Activated T-helper 2 cell treated with anti-CD3 and anti-CD28 coated beads, Interferon-gamma antibody, Interleukin-2, Interleukin-4, amounts not matched to agents 10 μg/mL and 5 μg/mL and 100 μg/mL, durations not matched to agents 14 hours and 24 hours and 36 hours (primary cell): ENCODE results near the gene SIK3. TPM values are rescaled to one million over a fixed set of nuclear protein-coding genes. Genes with fewer than 3 reads are reported as not detected.

ENCODE experiments used
- DNase-seq: peaks from one replicate; pipeline ENCODE4 v3.0.0; 2021; ENCODE audit warnings: low spot score
- H3K27ac Mint-ChIP-seq: one replicate; pipeline ENCODE4 v1.8.0; 2021; ENCODE audit warnings: mixed read lengths
- H3K27me3 Mint-ChIP-seq: one replicate; pipeline ENCODE4 v1.8.0; 2021; ENCODE audit warnings: low read depth, mixed read lengths
- H3K36me3 Mint-ChIP-seq: one replicate; pipeline ENCODE4 v1.8.0; 2021; ENCODE audit warnings: low read depth, mixed read lengths
- H3K4me1 Mint-ChIP-seq: one replicate; pipeline ENCODE4 v1.8.0; 2021; ENCODE audit warnings: low read depth, mixed read lengths
- H3K4me3 Mint-ChIP-seq: one replicate; pipeline ENCODE4 v1.8.0; 2021; ENCODE audit warnings: low read depth, mild to moderate bottlenecking, moderate library complexity, mixed read lengths
- H3K9me3 Mint-ChIP-seq: one replicate; pipeline ENCODE4 v1.8.0; 2021; ENCODE audit warnings: mixed read lengths
- intact Hi-C: fragments of 100-400 bp; cut with micrococcal nuclease; formaldehyde crosslinking; loops from one replicate; pipeline ENCODE4 v1.15.1; 2023
- total RNA-seq: library from RNA; stranded (reverse); gene quantifications from 2 replicates; pipeline ENCODE4 v1.2.3, GENCODE V29; 2022

SIK3 gene
- total RNA-seq, 1 donor from 2014 or later = 25.3 TPM

- H3K4me1 Mint-ChIP-seq = peaks cover 2% of the 10 kb centered on the region
- H3K36me3 Mint-ChIP-seq = peaks cover 3% of the 10 kb centered on the region
- no peaks in the 10 kb centered on the region for H3K9me3 Mint-ChIP-seq
- no peaks in the 10 kb centered on the region for H3K27me3 Mint-ChIP-seq
- H3K27ac Mint-ChIP-seq = no peak overlapping the region
- no peak for DNase-seq
- intact Hi-C loops = no loop called here
- H3K4me3 Mint-ChIP-seq = no peak overlapping the region
Measured at GRCh38 chr11:116910847-116911246, 187.4 kb downstream of the SIK3 start.

- Mint-ChIP-seq H3K9me3 (no peaks in the 10 kb centered on the region), H3K27ac (no peak overlapping the region), H3K27me3 (no peaks in the 10 kb centered on the region), H3K4me3 (no peak overlapping the region), H3K4me1 (peaks cover 2% of the 10 kb centered on the region), H3K36me3 (peaks cover 7% of the 10 kb centered on the region)
- no peak for DNase-seq
- intact Hi-C loops = no loop called here
Measured at GRCh38 chr11:116910378-116910777, 187.8 kb downstream of the SIK3 start.

- DNase-seq = no peak
- no peaks in the 10 kb centered on the region for H3K27me3 Mint-ChIP-seq
- intact Hi-C loops = no loop called here
- H3K4me1 Mint-ChIP-seq = peaks cover 2% of the 10 kb centered on the region
- no peak overlapping the region for H3K27ac Mint-ChIP-seq
- H3K4me3 Mint-ChIP-seq = no peak overlapping the region
- H3K36me3 Mint-ChIP-seq = peaks cover 7% of the 10 kb centered on the region
- H3K9me3 Mint-ChIP-seq = no peaks in the 10 kb centered on the region
Measured at GRCh38 chr11:116909245-116909644, 189.0 kb downstream of the SIK3 start.

GRCh38 chr11:116906479-116906878 is 191.7 kb downstream of the SIK3 start:
- intact Hi-C loops = no loop called here
- H3K36me3 Mint-ChIP-seq = peaks cover 15% of the 10 kb centered on the region
- no peaks in the 10 kb centered on the region for H3K9me3 Mint-ChIP-seq
- peaks cover 7% of the 10 kb centered on the region for H3K4me1 Mint-ChIP-seq
- H3K27me3 Mint-ChIP-seq = no peaks in the 10 kb centered on the region
- no peak for DNase-seq
- H3K27ac Mint-ChIP-seq = no peak overlapping the region
- H3K4me3 Mint-ChIP-seq = no peak overlapping the region

GRCh38 chr11:116903090-116903489 is 195.1 kb downstream of the SIK3 start:
- peaks cover 11% of the 10 kb centered on the region for H3K9me3 Mint-ChIP-seq
- H3K27ac Mint-ChIP-seq = no peak overlapping the region
- no peaks in the 10 kb centered on the region for H3K27me3 Mint-ChIP-seq
- no peak overlapping the region for H3K4me3 Mint-ChIP-seq
- H3K4me1 Mint-ChIP-seq = peaks cover 4% of the 10 kb centered on the region
- H3K36me3 Mint-ChIP-seq = peaks cover 27% of the 10 kb centered on the region
- intact Hi-C loops = no loop called here
- no peak for DNase-seq

GRCh38 chr11:116901964-116902688 is 196.1 kb downstream of the SIK3 start:
- Mint-ChIP-seq H3K4me1 (peaks cover 4% of the 10 kb centered on the region), H3K36me3 (peaks cover 27% of the 10 kb centered on the region), H3K4me3 (no peak overlapping the region), H3K9me3 (peaks cover 11% of the 10 kb centered on the region), H3K27me3 (no peaks in the 10 kb centered on the region), H3K27ac (no peak overlapping the region)
- no peak for DNase-seq
- intact Hi-C loops = no loop called here

- Mint-ChIP-seq H3K4me1 (peaks cover 4% of the 10 kb centered on the region), H3K4me3 (no peak overlapping the region), H3K36me3 (peaks cover 30% of the 10 kb centered on the region), H3K27me3 (no peaks in the 10 kb centered on the region), H3K27ac (no peak overlapping the region), H3K9me3 (peaks cover 11% of the 10 kb centered on the region)
- no peak for DNase-seq
- intact Hi-C loops = no loop called here
Measured at GRCh38 chr11:116901211-116901610, 197.0 kb downstream of the SIK3 start.

- Mint-ChIP-seq H3K27me3 (no peaks in the 10 kb centered on the region), H3K4me3 (no peak overlapping the region), H3K4me1 (peaks cover 7% of the 10 kb centered on the region), H3K27ac (no peak overlapping the region), H3K9me3 (peaks cover 11% of the 10 kb centered on the region), H3K36me3 (peaks cover 51% of the 10 kb centered on the region)
- intact Hi-C loops = no loop called here
- no peak for DNase-seq
Measured at GRCh38 chr11:116896211-116896610, 202.0 kb downstream of the SIK3 start.

- Mint-ChIP-seq H3K27me3 (no peaks in the 10 kb centered on the region), H3K4me3 (no peak overlapping the region), H3K9me3 (peaks cover 6% of the 10 kb centered on the region), H3K27ac (no peak overlapping the region), H3K36me3 (peaks cover 46% of the 10 kb centered on the region), H3K4me1 (peaks cover 11% of the 10 kb centered on the region)
- DNase-seq = no peak
- intact Hi-C loops = no loop called here
Measured at GRCh38 chr11:116895048-116895757, 203.0 kb downstream of the SIK3 start.

- no peak for DNase-seq
- H3K9me3 Mint-ChIP-seq = no peaks in the 10 kb centered on the region
- peaks cover 15% of the 10 kb centered on the region for H3K4me1 Mint-ChIP-seq
- intact Hi-C loops = no loop called here
- no peak overlapping the region for H3K27ac Mint-ChIP-seq
- no peak overlapping the region for H3K4me3 Mint-ChIP-seq
- H3K27me3 Mint-ChIP-seq = no peaks in the 10 kb centered on the region
- peaks cover 42% of the 10 kb centered on the region for H3K36me3 Mint-ChIP-seq
Measured at GRCh38 chr11:116893906-116894305, 204.3 kb downstream of the SIK3 start.

- H3K27ac Mint-ChIP-seq = no peak overlapping the region
- no peak for DNase-seq
- H3K36me3 Mint-ChIP-seq = peaks cover 42% of the 10 kb centered on the region
- H3K27me3 Mint-ChIP-seq = no peaks in the 10 kb centered on the region
- H3K4me1 Mint-ChIP-seq = peaks cover 15% of the 10 kb centered on the region
- H3K4me3 Mint-ChIP-seq = no peak overlapping the region
- intact Hi-C loops = no loop called here
- no peaks in the 10 kb centered on the region for H3K9me3 Mint-ChIP-seq
Measured at GRCh38 chr11:116893437-116893836, 204.8 kb downstream of the SIK3 start.

GRCh38 chr11:116892374-116892773 is 205.9 kb downstream of the SIK3 start:
- intact Hi-C loops = no loop called here
- Mint-ChIP-seq H3K9me3 (no peaks in the 10 kb centered on the region), H3K4me3 (no peak overlapping the region), H3K36me3 (peaks cover 42% of the 10 kb centered on the region), H3K27me3 (no peaks in the 10 kb centered on the region), H3K27ac (no peak overlapping the region), H3K4me1 (peaks cover 15% of the 10 kb centered on the region)
- no peak for DNase-seq

GRCh38 chr11:116891746-116892145 is 206.5 kb downstream of the SIK3 start:
- Mint-ChIP-seq H3K27me3 (no peaks in the 10 kb centered on the region), H3K4me1 (peaks cover 15% of the 10 kb centered on the region), H3K9me3 (no peaks in the 10 kb centered on the region), H3K36me3 (peaks cover 42% of the 10 kb centered on the region), H3K27ac (no peak overlapping the region), H3K4me3 (no peak overlapping the region)
- DNase-seq = no peak
- intact Hi-C loops = no loop called here
